ENCODE measurements around the gene TEX48.

The TEX48 gene

DNA sequence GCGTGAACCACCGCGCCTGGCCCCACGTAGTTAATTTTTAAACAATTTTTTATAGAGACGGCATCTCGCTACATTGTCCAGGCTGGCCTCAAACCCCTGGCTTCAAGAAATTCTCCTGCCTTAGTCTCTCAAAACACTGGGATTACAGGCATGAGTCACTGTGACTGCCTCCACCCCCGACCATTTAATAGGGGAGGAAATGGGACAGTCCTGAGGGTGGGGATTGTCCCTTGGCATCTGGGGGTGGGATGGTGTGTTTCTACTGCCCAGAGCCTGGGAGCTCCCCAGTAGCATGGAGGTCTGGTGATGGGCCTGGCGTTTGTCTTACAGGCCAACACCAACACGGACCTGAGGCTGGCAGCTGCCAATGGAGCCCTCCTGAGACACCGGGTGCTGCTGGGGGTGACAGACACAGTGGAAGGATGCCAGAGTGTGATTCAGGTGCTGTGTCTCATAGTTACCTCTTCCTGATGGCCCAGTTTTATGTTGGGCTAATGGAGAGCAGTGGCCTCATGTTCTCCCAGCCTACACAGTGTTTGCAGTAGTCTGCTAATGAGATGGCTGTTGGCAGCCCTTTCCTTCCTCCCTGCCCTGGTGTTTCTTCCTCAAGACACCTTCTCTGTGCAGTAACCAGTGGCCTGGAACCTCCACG is 48.4 kb downstream of the TEX48 start:
- no peak overlapping the region for H2BK120ac ChIP-seq (ENCODE audit: low read depth, low read length)
- H3K18ac ChIP-seq (ENCODE audit: low read depth in 1 of 2, low read length in 2 of 2), result no peak overlapping the region
- no peaks in the 10 kb centered on the region for H3K79me1 ChIP-seq (replicated peaks; ENCODE audit: low read length, poor library complexity, severe bottlenecking)
- H4K8ac ChIP-seq (ENCODE audit: low read length), result no peak overlapping the region
- WGBS, result 94% methylated on average over 11 of the region's 11 CpGs
- no peaks in the 10 kb centered on the region for H3K27me3 ChIP-seq (ENCODE audit: control insufficient read depth in 1 of 2, insufficient read depth in 1 of 2, low read length in 2 of 2)
- no peak overlapping the region for H3K9ac ChIP-seq (ENCODE audit: low read length)
- H3K4me1 ChIP-seq (ENCODE audit: control insufficient read depth, insufficient read depth, low read depth, low read length), result peaks cover under 1% of the 10 kb centered on the region
- H2AK5ac ChIP-seq (ENCODE audit: low read length, severe bottlenecking), result no peak overlapping the region
- no peak overlapping the region for H2AFZ ChIP-seq (ENCODE audit: low read depth, low read length)
- H3K27ac ChIP-seq (ENCODE audit: low read length, poor library complexity, severe bottlenecking), result no peak overlapping the region
- H4K91ac ChIP-seq (ENCODE audit: low read length), result no peak overlapping the region
- no peaks in the 10 kb centered on the region for H3K9me3 ChIP-seq (ENCODE audit: control insufficient read depth, low read length)
- H3K4me2 ChIP-seq (ENCODE audit: low read length, poor library complexity, severe bottlenecking), result no peak overlapping the region
- no peak overlapping the region for H3K4ac ChIP-seq (ENCODE audit: low read depth in 1 of 2, low read length in 2 of 2)
- no peak for DNase-seq
- no peak overlapping the region for H3K14ac ChIP-seq (ENCODE audit: low read length in 2 of 2)
- H2BK5ac ChIP-seq (ENCODE audit: low read depth, low read length, poor library complexity, severe bottlenecking), result no peak overlapping the region
- H3K23ac ChIP-seq (ENCODE audit: low read length in 2 of 2), result no peak overlapping the region
- no peak overlapping the region for H2BK15ac ChIP-seq (ENCODE audit: low read depth, poor library complexity, severe bottlenecking)
- H2BK12ac ChIP-seq (ENCODE audit: low read length in 2 of 2), result no peak overlapping the region
- peaks cover 26 to 39% of the 10 kb centered on the region in 2 experiments for H3K36me3 ChIP-seq (ENCODE audit: control insufficient read depth in 1 of 2, insufficient read depth in 2 of 2, low read depth in 1 of 2, low read length in 2 of 2)
- no peak overlapping the region for H3K4me3 ChIP-seq (ENCODE audit: insufficient read depth in 1 of 2, low read depth in 1 of 2, low read length in 2 of 2)

- H2BK15ac ChIP-seq (ENCODE audit: low read depth, poor library complexity, severe bottlenecking), result no peak overlapping the region
- no peak overlapping the region for H2BK120ac ChIP-seq (ENCODE audit: low read depth, low read length)
- H3K4me1 ChIP-seq (ENCODE audit: control insufficient read depth, insufficient read depth, low read depth, low read length), result peaks cover 3% of the 10 kb centered on the region
- no peak overlapping the region for H3K4me2 ChIP-seq (ENCODE audit: low read length, poor library complexity, severe bottlenecking)
- no peak overlapping the region for H3K9ac ChIP-seq (ENCODE audit: low read length)
- no peak overlapping the region for H2BK5ac ChIP-seq (ENCODE audit: low read depth, low read length, poor library complexity, severe bottlenecking)
- H3K27me3 ChIP-seq (ENCODE audit: control insufficient read depth in 1 of 2, insufficient read depth in 1 of 2, low read length in 2 of 2), result no peaks in the 10 kb centered on the region
- DNase-seq, result no peak
- H3K4me3 ChIP-seq (ENCODE audit: insufficient read depth in 1 of 2, low read depth in 1 of 2, low read length in 2 of 2), result no peak overlapping the region
- H4K91ac ChIP-seq (ENCODE audit: low read length), result no peak overlapping the region
- 44% methylated on average over 2 of the region's 2 CpGs for WGBS
- no peak overlapping the region for H4K8ac ChIP-seq (ENCODE audit: low read length)
- H3K14ac ChIP-seq (ENCODE audit: low read length in 2 of 2), result no peak overlapping the region
- no peak overlapping the region for H3K27ac ChIP-seq (ENCODE audit: low read length, poor library complexity, severe bottlenecking)
- H3K4ac ChIP-seq (ENCODE audit: low read depth in 1 of 2, low read length in 2 of 2), result no peak overlapping the region
- H3K18ac ChIP-seq (ENCODE audit: low read depth in 1 of 2, low read length in 2 of 2), result no peak overlapping the region
- H3K23ac ChIP-seq (ENCODE audit: low read length in 2 of 2), result no peak overlapping the region
- H2AK5ac ChIP-seq (ENCODE audit: low read length, severe bottlenecking), result no peak overlapping the region
- H3K36me3 ChIP-seq (ENCODE audit: control insufficient read depth in 1 of 2, insufficient read depth in 2 of 2, low read depth in 1 of 2, low read length in 2 of 2), result peaks cover 30 to 46% of the 10 kb centered on the region in 2 experiments
- no peak overlapping the region for H2BK12ac ChIP-seq (ENCODE audit: low read length in 2 of 2)
- H2AFZ ChIP-seq (ENCODE audit: low read depth, low read length), result no peak overlapping the region
- no peaks in the 10 kb centered on the region for H3K79me1 ChIP-seq (replicated peaks; ENCODE audit: low read length, poor library complexity, severe bottlenecking)
- H3K9me3 ChIP-seq (ENCODE audit: control insufficient read depth, low read length), result no peaks in the 10 kb centered on the region
Observed at GRCh38 chr9:114631166-114631565, 50.8 kb downstream of the TEX48 start.

DNA sequence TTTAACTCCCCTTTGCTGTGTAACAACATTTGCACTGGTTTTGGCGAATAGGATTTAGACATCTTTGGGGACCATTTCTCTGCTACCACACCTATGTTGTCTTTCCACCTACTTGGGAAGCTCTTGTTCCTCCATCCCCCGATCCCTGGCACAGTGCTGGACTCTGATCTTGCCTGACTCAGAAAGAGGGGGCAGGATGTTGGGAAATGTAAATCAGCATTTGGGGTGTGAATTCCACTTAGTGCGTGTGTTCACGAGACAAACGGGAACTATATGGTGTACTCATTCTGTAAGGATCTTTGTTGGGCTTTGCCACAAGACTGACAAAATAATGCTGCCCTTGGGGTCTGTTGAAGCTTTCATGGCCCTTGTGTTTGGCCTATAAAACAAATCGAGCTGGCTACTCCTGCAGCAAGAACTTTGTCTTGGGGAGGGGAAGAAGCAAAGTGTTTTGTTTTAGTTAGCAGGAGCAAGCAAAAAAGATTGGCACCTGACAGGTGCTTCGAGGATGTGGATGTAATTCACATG is 52.4 kb downstream of the TEX48 start:
- no peak overlapping the region for H2AK5ac ChIP-seq (ENCODE audit: low read length, severe bottlenecking)
- no peak overlapping the region for H2BK15ac ChIP-seq (ENCODE audit: low read depth, poor library complexity, severe bottlenecking)
- no peak overlapping the region for H3K4ac ChIP-seq (ENCODE audit: low read depth in 1 of 2, low read length in 2 of 2)
- H3K4me2 ChIP-seq (ENCODE audit: low read length, poor library complexity, severe bottlenecking), result no peak overlapping the region
- H3K18ac ChIP-seq (ENCODE audit: low read depth in 1 of 2, low read length in 2 of 2), result no peak overlapping the region
- H3K79me1 ChIP-seq (replicated peaks; ENCODE audit: low read length, poor library complexity, severe bottlenecking), result peaks cover 1% of the 10 kb centered on the region
- no peaks in the 10 kb centered on the region for H3K27me3 ChIP-seq (ENCODE audit: control insufficient read depth in 1 of 2, insufficient read depth in 1 of 2, low read length in 2 of 2)
- no peak overlapping the region for H4K91ac ChIP-seq (ENCODE audit: low read length)
- H3K4me3 ChIP-seq (ENCODE audit: insufficient read depth in 1 of 2, low read depth in 1 of 2, low read length in 2 of 2), result no peak overlapping the region
- H3K9ac ChIP-seq (ENCODE audit: low read length), result no peak overlapping the region
- H2BK120ac ChIP-seq (ENCODE audit: low read depth, low read length), result no peak overlapping the region
- H3K4me1 ChIP-seq (ENCODE audit: control insufficient read depth, insufficient read depth, low read depth, low read length), result peaks cover 3% of the 10 kb centered on the region
- no peak overlapping the region for H2BK5ac ChIP-seq (ENCODE audit: low read depth, low read length, poor library complexity, severe bottlenecking)
- no peaks in the 10 kb centered on the region for H3K9me3 ChIP-seq (ENCODE audit: control insufficient read depth, low read length)
- no peak overlapping the region for H3K27ac ChIP-seq (ENCODE audit: low read length, poor library complexity, severe bottlenecking)
- no peak overlapping the region for H4K8ac ChIP-seq (ENCODE audit: low read length)
- no peak overlapping the region for H3K23ac ChIP-seq (ENCODE audit: low read length in 2 of 2)
- no peak overlapping the region for H3K14ac ChIP-seq (ENCODE audit: low read length in 2 of 2)
- H2AFZ ChIP-seq (ENCODE audit: low read depth, low read length), result no peak overlapping the region
- WGBS, result 88% methylated on average over 7 of the region's 7 CpGs
- H3K36me3 ChIP-seq (ENCODE audit: control insufficient read depth in 1 of 2, insufficient read depth in 2 of 2, low read depth in 1 of 2, low read length in 2 of 2), result peaks cover 29 to 44% of the 10 kb centered on the region in 2 experiments
- DNase-seq, result no peak
- H2BK12ac ChIP-seq (ENCODE audit: low read length in 2 of 2), result no peak overlapping the region

- peaks cover 19 to 30% of the 10 kb centered on the region in 2 experiments for H3K36me3 ChIP-seq (ENCODE audit: control insufficient read depth in 1 of 2, insufficient read depth in 2 of 2, low read depth in 1 of 2, low read length in 2 of 2)
- H3K79me1 ChIP-seq (replicated peaks; ENCODE audit: low read length, poor library complexity, severe bottlenecking), result peaks cover 10% of the 10 kb centered on the region
- H2BK5ac ChIP-seq (ENCODE audit: low read depth, low read length, poor library complexity, severe bottlenecking), result no peak overlapping the region
- no peak overlapping the region for H3K27ac ChIP-seq (ENCODE audit: low read length, poor library complexity, severe bottlenecking)
- H3K14ac ChIP-seq (ENCODE audit: low read length in 2 of 2), result no peak overlapping the region
- WGBS, result 100% methylated on average over 1 of the region's 1 CpG
- H3K4me3 ChIP-seq (ENCODE audit: insufficient read depth in 1 of 2, low read depth in 1 of 2, low read length in 2 of 2), result no peak overlapping the region
- no peak overlapping the region for H3K4ac ChIP-seq (ENCODE audit: low read depth in 1 of 2, low read length in 2 of 2)
- no peak overlapping the region for H3K23ac ChIP-seq (ENCODE audit: low read length in 2 of 2)
- H2BK15ac ChIP-seq (ENCODE audit: low read depth, poor library complexity, severe bottlenecking), result no peak overlapping the region
- H3K4me1 ChIP-seq (ENCODE audit: control insufficient read depth, insufficient read depth, low read depth, low read length), result peaks cover 3% of the 10 kb centered on the region
- H3K18ac ChIP-seq (ENCODE audit: low read depth in 1 of 2, low read length in 2 of 2), result no peak overlapping the region
- no peak overlapping the region for H4K91ac ChIP-seq (ENCODE audit: low read length)
- no peak overlapping the region for H3K4me2 ChIP-seq (ENCODE audit: low read length, poor library complexity, severe bottlenecking)
- H3K9me3 ChIP-seq (ENCODE audit: control insufficient read depth, low read length), result no peaks in the 10 kb centered on the region
- H3K27me3 ChIP-seq (ENCODE audit: control insufficient read depth in 1 of 2, insufficient read depth in 1 of 2, low read length in 2 of 2), result no peaks in the 10 kb centered on the region
- H4K8ac ChIP-seq (ENCODE audit: low read length), result no peak overlapping the region
- no peak overlapping the region for H3K9ac ChIP-seq (ENCODE audit: low read length)
- H2BK120ac ChIP-seq (ENCODE audit: low read depth, low read length), result no peak overlapping the region
- no peak overlapping the region for H2BK12ac ChIP-seq (ENCODE audit: low read length in 2 of 2)
- no peak overlapping the region for H2AK5ac ChIP-seq (ENCODE audit: low read length, severe bottlenecking)
- no peak overlapping the region for H2AFZ ChIP-seq (ENCODE audit: low read depth, low read length)
- DNase-seq, result no peak
Observed at GRCh38 chr9:114627553-114627952, 54.4 kb downstream of the TEX48 start.

Data from mesenchymal stem cell (in vitro differentiated cells and primary cell).